Naive thymus-derived CD4-positive, alpha-beta T cell (primary cell): Measurements from ENCODE around the gene OR8B3. TPM values are rescaled to one million over a fixed set of nuclear protein-coding genes. Genes with fewer than 3 reads are reported as not detected.

ENCODE experiments used
- ATAC-seq: fragments of 150-1000 bp; cut with Tn5 transposase; 2 replicates; pipeline ENCODE4 v1.10.0; 2021; ENCODE audit warnings: mild to moderate bottlenecking, moderate library complexity
- CTCF ChIA-PET: fragments of 350-600 bp; sonication (Branson Sonifier 250); formaldehyde crosslinking; loops from one replicate; lab custom pipeline; 2021; ENCODE audit warnings: antibody characterized with exemption; lab: Charles Lee
- POLR2A ChIA-PET: fragments of 350-600 bp; sonication (Branson Sonifier 250); formaldehyde crosslinking; loops from one replicate; lab custom pipeline; 2021; ENCODE audit warnings: antibody characterized with exemption, inconsistent platforms; lab: Charles Lee
- DNase-seq, 9 donors: peaks; one replicate each; pipeline versions ENCODE4 v3.0.0 to v3.0.0-alpha.2; 2020 to 2022; ENCODE audit warnings: mixed read lengths in 1 of 9
- H3K27ac ChIP-seq: one replicate; pipeline ENCODE4 v1.7.0; 2013; ENCODE audit warnings: mild to moderate bottlenecking, low read depth, low read length, moderate library complexity
- H3K27me3 ChIP-seq, 2 donors: one replicate each; pipeline ENCODE4 v1.7.0; 2013; ENCODE audit warnings: low read length in 2 of 2, mild to moderate bottlenecking in 2 of 2, moderate library complexity in 2 of 2; ENCODE audit not compliant: control insufficient read depth in 2 of 2, insufficient read depth in 2 of 2
- H3K36me3 ChIP-seq, 3 experiments: 1 replicate in 2 of 3; 2 replicates in 1 of 3; pipeline ENCODE4 v1.7.0; 2013; ENCODE audit warnings: low read length in 3 of 3, mild to moderate bottlenecking in 3 of 3, moderate library complexity in 1 of 3; ENCODE audit not compliant: insufficient read depth in 3 of 3, control insufficient read depth in 2 of 3
- H3K4me1 ChIP-seq, 2 donors: one replicate each; pipeline ENCODE4 v1.7.0; 2013; ENCODE audit warnings: low read length in 2 of 2, mild to moderate bottlenecking in 2 of 2, moderate library complexity in 1 of 2; ENCODE audit not compliant: control insufficient read depth in 2 of 2, insufficient read depth in 2 of 2
- H3K4me3 ChIP-seq: 2 replicates; pipeline ENCODE4 v1.7.0; 2013; ENCODE audit warnings: mild to moderate bottlenecking, low read length
- H3K9me3 ChIP-seq, 3 experiments: 1 replicate in 2 of 3; 2 replicates in 1 of 3; pipeline ENCODE4 v1.7.0; 2013; ENCODE audit warnings: low read length in 3 of 3; ENCODE audit not compliant: control insufficient read depth in 2 of 3
- H3K27ac Mint-ChIP-seq, 9 donors: one replicate each; pipeline ENCODE4 v1.8.0; 2020 to 2022; ENCODE audit warnings: mixed read lengths in 9 of 9, mild to moderate bottlenecking in 8 of 9, moderate library complexity in 5 of 9, inconsistent platforms in 2 of 9
- H3K27me3 Mint-ChIP-seq, 5 donors: one replicate each; pipeline ENCODE4 v1.8.0; 2021 to 2022; ENCODE audit warnings: mixed read lengths in 5 of 5, mild to moderate bottlenecking in 1 of 5
- H3K36me3 Mint-ChIP-seq, 5 donors: one replicate each; pipeline ENCODE4 v1.8.0; 2020 to 2022; ENCODE audit warnings: mixed read lengths in 5 of 5, mild to moderate bottlenecking in 3 of 5, inconsistent platforms in 1 of 5
- H3K4me1 Mint-ChIP-seq, 7 donors: one replicate each; pipeline ENCODE4 v1.8.0; 2020 to 2022; ENCODE audit warnings: mixed read lengths in 7 of 7, mild to moderate bottlenecking in 3 of 7, inconsistent platforms in 1 of 7
- H3K4me3 Mint-ChIP-seq, 10 donors: one replicate each; pipeline ENCODE4 v1.8.0; 2020 to 2022; ENCODE audit warnings: mild to moderate bottlenecking in 10 of 10, mixed read lengths in 10 of 10, moderate library complexity in 6 of 10, inconsistent platforms in 2 of 10
- H3K9me3 Mint-ChIP-seq, 11 donors: one replicate each; pipeline ENCODE4 v1.8.0; 2020 to 2022; ENCODE audit warnings: mixed read lengths in 11 of 11, mild to moderate bottlenecking in 4 of 11, inconsistent platforms in 1 of 11, moderate library complexity in 1 of 11
- intact Hi-C, 2 donors: fragments of 100-400 bp; cut with micrococcal nuclease; formaldehyde crosslinking; loops; one replicate each; pipeline ENCODE4 v1.15.1; 2023
- polyA plus RNA-seq, 2 donors: library from polyadenylated mRNA; unstranded; fragments of 300-500 nt; fragmentation: Illumina TruSeq; gene quantifications; one replicate each; pipeline ENCODE4 v1.2.3, GENCODE V29; 2021
- total RNA-seq, 6 experiments: library from RNA in 5 of 6; stranded (reverse) in 5 of 6; gene quantifications; 1 replicate in 5 of 6; 2 replicates in 1 of 6; pipeline ENCODE4 v1.2.3 and lab custom pipeline; 2021 to 2026

OR8B3 gene
- total and polyA plus RNA-seq, 7 experiments from 2014 or later, result not detected

- ATAC-seq, result no peak
- Mint-ChIP-seq H3K27ac (no peak overlapping the region), H3K36me3 (no peaks in the 10 kb centered on the region), H3K4me1 (no peaks in the 10 kb centered on the region), H3K27me3 (peaks cover 2 to 40% (median 31%) of the 10 kb centered on the region in 5 donors), H3K9me3 (peaks cover 0 to 17% (median 3%) of the 10 kb centered on the region in 11 donors), H3K4me3 (no peak overlapping the region)
- CTCF ChIA-PET, result no interaction called here
- POLR2A ChIA-PET, result no interaction called here
- no peak overlapping the region for H3K4me3 ChIP-seq
- no peaks in the 10 kb centered on the region for H3K27me3 ChIP-seq
- intact Hi-C loops, result no loop called here
- no peaks in the 10 kb centered on the region for H3K4me1 ChIP-seq
- DNase-seq, result no peak
- no peak overlapping the region for H3K27ac ChIP-seq
- no peaks in the 10 kb centered on the region for H3K9me3 ChIP-seq
- H3K36me3 ChIP-seq, result no peaks in the 10 kb centered on the region
Measured at GRCh38 chr11:124440608-124441007, 41.8 kb upstream of the OR8B3 start.

DNA sequence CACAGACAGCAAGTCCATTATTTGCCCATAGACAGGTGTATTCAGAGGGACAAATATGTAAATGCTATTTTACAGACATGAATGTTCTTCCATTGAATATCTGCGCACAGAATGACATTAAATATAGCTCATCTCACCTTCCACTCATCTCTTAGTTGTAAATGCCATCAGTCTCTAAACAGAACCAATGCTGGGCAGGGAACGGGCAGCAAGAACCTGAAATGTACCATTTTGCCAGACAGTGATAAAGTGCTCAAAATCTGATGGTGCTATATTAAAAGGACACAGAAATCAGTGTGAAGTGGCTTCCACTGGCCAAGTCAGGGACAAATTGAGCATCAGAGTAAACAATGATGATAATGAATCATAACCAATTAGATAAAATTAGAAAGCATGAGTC is 35.9 kb upstream of the OR8B3 start:
- Mint-ChIP-seq H3K27me3 (peaks cover 4 to 30% (median 23%) of the 10 kb centered on the region in 5 donors), H3K4me3 (no peak overlapping the region), H3K4me1 (no peaks in the 10 kb centered on the region), H3K9me3 (peaks cover 0 to 19% (median 3%) of the 10 kb centered on the region in 11 donors), H3K36me3 (peaks cover 0 to 1% (median 0%) of the 10 kb centered on the region in 5 donors), H3K27ac (no peak overlapping the region)
- H3K36me3 ChIP-seq, result no peaks in the 10 kb centered on the region
- no peak overlapping the region for H3K27ac ChIP-seq
- DNase-seq (no peak), ATAC-seq (no peak)
- POLR2A ChIA-PET, result no interaction called here
- H3K27me3 ChIP-seq, result no peaks in the 10 kb centered on the region
- H3K4me1 ChIP-seq, result no peaks in the 10 kb centered on the region
- H3K9me3 ChIP-seq, result no peaks in the 10 kb centered on the region
- no peak overlapping the region for H3K4me3 ChIP-seq
- CTCF ChIA-PET, result no interaction called here
- intact Hi-C loops, result no loop called here

GRCh38 chr11:124429599-124429998 is 30.8 kb upstream of the OR8B3 start:
- Histone ChIP-seq H3K36me3 (no peaks in the 10 kb centered on the region), H3K4me3 (no peak overlapping the region), H3K27ac (no peak overlapping the region), H3K27me3 (no peaks in the 10 kb centered on the region), H3K4me1 (no peaks in the 10 kb centered on the region), H3K9me3 (no peaks in the 10 kb centered on the region)
- intact Hi-C loops, result no loop called here
- Mint-ChIP-seq H3K4me3 (no peak overlapping the region), H3K9me3 (peaks cover 0 to 15% (median 6%) of the 10 kb centered on the region in 11 donors), H3K36me3 (peaks cover 0 to 5% (median 0%) of the 10 kb centered on the region in 5 donors), H3K27ac (no peak overlapping the region), H3K27me3 (peaks cover 2 to 14% (median 6%) of the 10 kb centered on the region in 5 donors), H3K4me1 (no peaks in the 10 kb centered on the region)
- no peak for DNase-seq
- POLR2A ChIA-PET, result no interaction called here
- CTCF ChIA-PET, result interaction anchor here (1.4 kb wide), 1 partner anchor 9 kb away, joined by 3 read pairs; no protein-coding TSS in a partner anchor
- ATAC-seq, result no peak

DNA sequence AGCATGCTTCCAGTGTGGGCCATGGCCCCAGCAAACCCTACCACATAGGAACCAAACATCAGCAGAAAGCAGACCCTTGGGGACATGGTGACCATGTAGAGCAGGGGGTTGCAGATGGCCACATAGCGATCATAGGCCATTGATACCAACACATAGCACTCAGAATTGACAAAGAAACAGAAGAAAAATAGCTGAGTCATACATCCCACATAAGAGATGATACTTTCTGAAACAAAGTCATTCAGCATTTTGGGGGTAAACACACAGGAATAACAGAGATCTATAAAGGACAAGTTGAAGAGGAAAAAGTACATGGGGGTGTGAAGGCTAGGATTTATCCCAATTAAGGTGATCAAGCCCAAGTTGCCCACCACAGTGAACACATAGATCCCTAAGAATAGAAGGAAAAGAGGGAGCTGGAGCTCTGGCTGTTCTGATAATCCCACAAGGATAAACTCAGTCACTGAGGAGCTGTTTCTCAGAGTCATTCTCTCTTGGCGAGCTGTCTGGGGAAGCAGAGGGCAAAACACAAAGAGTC is 25.6 kb upstream of the OR8B3 start, which contains the start of gene OR8B4:
Gene OR8B4 (minus strand): TSS at position 488 of the 538 bp plus-strand sequence. CDS start 0 bp downstream, at position 488.
- H3K9me3 Mint-ChIP-seq, result peaks cover 0 to 11% (median 3%) of the 10 kb centered on the region in 11 donors
- Histone ChIP-seq H3K4me3 (no peak within 1 kb of the TSS), H3K27ac (no peak within 1 kb of the TSS), H3K36me3 (no peaks in the 10 kb centered on the region), H3K27me3 (no peaks in the 10 kb centered on the region), H3K9me3 (no peaks in the 10 kb centered on the region), H3K4me1 (no peaks in the 10 kb centered on the region)
- POLR2A ChIA-PET, result no interaction called here
- peaks cover 0 to 1% (median 0%) of the 10 kb centered on the region in 5 donors for H3K36me3 Mint-ChIP-seq
- ATAC-seq (no peak), DNase-seq (no peak)
- H3K27me3 Mint-ChIP-seq, result peaks cover 3 to 38% (median 27%) of the 10 kb centered on the region in 5 donors
- intact Hi-C loops, result no loop called here
- H3K4me3 Mint-ChIP-seq, result no peak within 1 kb of the TSS
- H3K27ac Mint-ChIP-seq, result no peak within 1 kb of the TSS
- no peaks in the 10 kb centered on the region for H3K4me1 Mint-ChIP-seq
- CTCF ChIA-PET, result no interaction called here

DNA sequence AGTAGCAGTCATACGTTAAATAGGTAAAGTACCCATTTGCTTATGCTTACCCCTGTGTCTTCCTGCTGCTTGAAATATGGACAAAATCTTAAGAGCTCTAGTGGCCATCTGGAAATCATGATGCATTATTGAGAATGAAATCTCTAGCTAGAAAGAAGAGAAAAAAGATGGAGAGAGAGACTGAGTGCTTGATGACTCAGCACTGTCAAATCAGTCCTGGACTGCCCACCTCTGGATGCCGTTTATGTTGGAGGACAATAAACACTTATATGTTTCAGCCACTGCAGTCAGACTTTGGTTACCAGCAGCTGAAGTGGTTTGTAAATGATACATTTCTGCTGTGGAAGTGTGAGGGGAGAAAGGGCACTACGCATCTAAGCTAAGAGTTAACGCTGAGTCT is 22.2 kb upstream of the OR8B3 start:
- no peak overlapping the region for H3K4me3 ChIP-seq
- ATAC-seq (no peak), DNase-seq (no peak)
- no peak overlapping the region for H3K27ac ChIP-seq
- Mint-ChIP-seq H3K36me3 (no peaks in the 10 kb centered on the region), H3K4me3 (no peak overlapping the region), H3K9me3 (peaks cover 0 to 3% (median 0%) of the 10 kb centered on the region in 11 donors), H3K27ac (no peak overlapping the region), H3K4me1 (no peaks in the 10 kb centered on the region), H3K27me3 (peaks cover 9 to 49% (median 41%) of the 10 kb centered on the region in 5 donors)
- H3K36me3 ChIP-seq, result no peaks in the 10 kb centered on the region
- H3K9me3 ChIP-seq, result no peaks in the 10 kb centered on the region
- intact Hi-C loops, result no loop called here
- ChIA-PET CTCF (interaction anchor here (1.4 kb wide), 1 partner anchor 9 kb away, joined by 3 read pairs; no protein-coding TSS in a partner anchor), POLR2A (no interaction called here)
- no peaks in the 10 kb centered on the region for H3K27me3 ChIP-seq
- no peaks in the 10 kb centered on the region for H3K4me1 ChIP-seq

DNA sequence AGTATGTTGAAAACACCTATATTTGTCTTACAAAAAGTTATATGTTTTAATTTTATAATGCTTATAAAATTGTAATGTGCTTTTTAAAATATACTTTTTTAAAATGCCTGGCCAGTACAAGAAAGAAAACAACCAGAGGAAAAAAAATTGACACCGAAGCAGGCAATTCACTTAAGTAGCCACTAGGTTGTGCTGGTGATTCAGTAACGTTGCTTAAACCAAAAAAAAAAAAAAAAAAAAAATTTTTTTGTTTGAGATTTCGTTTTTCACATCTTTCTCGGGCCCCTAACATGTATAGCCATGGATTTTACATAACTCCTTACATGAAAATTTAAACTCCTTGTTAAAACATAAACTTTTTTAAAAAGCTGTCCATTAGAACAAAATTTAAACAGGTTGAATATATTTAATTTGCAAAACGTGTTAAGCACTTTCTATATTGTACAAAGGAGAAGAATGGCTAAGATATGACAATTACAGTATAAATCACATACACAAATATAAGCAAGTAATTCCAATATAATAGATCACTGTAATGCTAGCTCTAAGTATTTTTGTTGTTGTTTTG is 16.6 kb upstream of the OR8B3 start:
- H3K4me3 ChIP-seq, result no peak overlapping the region
- intact Hi-C loops, result loop anchor here (1.0 to 5.0 kb wide), 4 partner anchors 171 to 932 kb away; partner anchors contain the start of gene ESAM (in 1 of the 2)
- ChIA-PET POLR2A (no interaction called here), CTCF (interaction anchor here (1.5 to 1.7 kb wide), 2 partner anchors 170 to 421 kb away, joined by 3 read pairs; no protein-coding TSS in a partner anchor)
- Mint-ChIP-seq H3K4me3 (no peak overlapping the region), H3K9me3 (no peaks in the 10 kb centered on the region), H3K4me1 (peaks cover 0 to 2% (median 0%) of the 10 kb centered on the region in 7 donors), H3K36me3 (no peaks in the 10 kb centered on the region), H3K27me3 (peaks cover 6 to 35% (median 26%) of the 10 kb centered on the region in 5 donors), H3K27ac (no peak overlapping the region)
- peak in 3 of 9 donors; percentile 0 to 11 (median 2) for DNase-seq
- H3K27me3 ChIP-seq, result no peaks in the 10 kb centered on the region
- ATAC-seq, result no peak
- H3K9me3 ChIP-seq, result no peaks in the 10 kb centered on the region
- H3K4me1 ChIP-seq, result no peaks in the 10 kb centered on the region
- H3K27ac ChIP-seq, result no peak overlapping the region
- no peaks in the 10 kb centered on the region for H3K36me3 ChIP-seq
